Mesothelial cell of epicardium (in vitro differentiated cells): ENCODE results near the gene TRIM68. TPM values are rescaled to one million over a fixed set of nuclear protein-coding genes. Genes with fewer than 3 reads are reported as not detected.
A peak's percentile ranks its signal among the peaks of the same experiment; 100 is the strongest.

ENCODE experiments used
- DNase-seq, 2 experiments: peaks; one replicate each; pipeline ENCODE4 v3.0.0; 2021; ENCODE audit warnings: low spot score in 2 of 2; ENCODE audit not compliant: unreplicated experiment in 2 of 2
- H3K27ac Mint-ChIP-seq: 2 replicates; pipeline ENCODE4 v1.8.0; 2021; ENCODE audit warnings: mixed read lengths
- H3K27me3 Mint-ChIP-seq: 2 replicates; pipeline ENCODE4 v1.8.0; 2021; ENCODE audit warnings: low read depth, mixed read lengths
- H3K36me3 Mint-ChIP-seq: 2 replicates; pipeline ENCODE4 v1.8.0; 2021; ENCODE audit warnings: mixed read lengths
- H3K4me1 Mint-ChIP-seq: 2 replicates; pipeline ENCODE4 v1.8.0; 2021; ENCODE audit warnings: mixed read lengths
- H3K4me3 Mint-ChIP-seq: 2 replicates; pipeline ENCODE4 v1.8.0; 2021; ENCODE audit warnings: mild to moderate bottlenecking, moderate library complexity, mixed read lengths
- H3K9me3 Mint-ChIP-seq: 2 replicates; pipeline ENCODE4 v1.8.0; 2021; ENCODE audit warnings: mixed read lengths
- CTCF ChIP-seq: fragments of 200-600 bp; sonication (generic); IDR thresholded peaks from one replicate; pipeline ENCODE4 v1.5.0; 2021; ENCODE audit warnings: antibody characterized with exemption; ENCODE audit not compliant: unreplicated experiment
- total RNA-seq: library from RNA; stranded (reverse); gene quantifications from 3 replicates; pipeline ENCODE4 v1.2.1, GENCODE V29; 2021

Gene TRIM68
- total RNA-seq, 1 donor from 2014 or later, result 23.3 TPM

- no peak for TF ChIP-seq CTCF
- H3K36me3 Mint-ChIP-seq, result no peaks in the 10 kb centered on the region
- peaks cover 18% of the 10 kb centered on the region for H3K4me1 Mint-ChIP-seq
- peaks cover 5% of the 10 kb centered on the region for H3K9me3 Mint-ChIP-seq
- no peak within 1 kb of the TSS for H3K27ac Mint-ChIP-seq
- no peak within 1 kb of the TSS for H3K4me3 Mint-ChIP-seq
- no peaks in the 10 kb centered on the region for H3K27me3 Mint-ChIP-seq
- DNase-seq, result no peak
Observed at GRCh38 chr11:4643682-4644081, 35.7 kb upstream of the TRIM68 start, which contains the start of gene OR51E1. Gene OR51E1, plus strand, starts transcription at chr11:4643982. Its CDS starts 8,545 bp downstream, at chr11:4652527.

GRCh38 chr11:4643076-4643475, 35.0 kb upstream of the TRIM68 start:
- Mint-ChIP-seq H3K4me3 (no peak overlapping the region), H3K4me1 (peaks cover 18% of the 10 kb centered on the region), H3K27ac (no peak overlapping the region), H3K36me3 (no peaks in the 10 kb centered on the region), H3K9me3 (peaks cover 5% of the 10 kb centered on the region), H3K27me3 (no peaks in the 10 kb centered on the region)
- TF ChIP-seq CTCF, result no peak
- DNase-seq, result no peak

GRCh38 chr11:4642043-4642442, 34.0 kb upstream of the TRIM68 start:
- Mint-ChIP-seq H3K4me3 (no peak overlapping the region), H3K9me3 (peaks cover 5% of the 10 kb centered on the region), H3K36me3 (no peaks in the 10 kb centered on the region), H3K4me1 (peaks cover 18% of the 10 kb centered on the region), H3K27me3 (no peaks in the 10 kb centered on the region), H3K27ac (peak overlapping the region; percentile 27)
- DNase-seq, result no peak
- TF ChIP-seq CTCF, result no peak

GRCh38 chr11:4641501-4641900, 33.5 kb upstream of the TRIM68 start:
- H3K36me3 Mint-ChIP-seq, result no peaks in the 10 kb centered on the region
- no peak overlapping the region for H3K4me3 Mint-ChIP-seq
- H3K9me3 Mint-ChIP-seq, result peaks cover 5% of the 10 kb centered on the region
- no peak for TF ChIP-seq CTCF
- no peak for DNase-seq
- H3K27ac Mint-ChIP-seq, result peak overlapping the region; percentile 27
- H3K27me3 Mint-ChIP-seq, result no peaks in the 10 kb centered on the region
- H3K4me1 Mint-ChIP-seq, result peaks cover 18% of the 10 kb centered on the region

- no peak overlapping the region for H3K4me3 Mint-ChIP-seq
- no peak for DNase-seq
- H3K9me3 Mint-ChIP-seq, result peaks cover 5% of the 10 kb centered on the region
- peaks cover 18% of the 10 kb centered on the region for H3K4me1 Mint-ChIP-seq
- no peaks in the 10 kb centered on the region for H3K36me3 Mint-ChIP-seq
- TF ChIP-seq CTCF, result no peak
- no peak overlapping the region for H3K27ac Mint-ChIP-seq
- H3K27me3 Mint-ChIP-seq, result no peaks in the 10 kb centered on the region
Observed at GRCh38 chr11:4639931-4640330, 31.9 kb upstream of the TRIM68 start.

- no peak for TF ChIP-seq CTCF
- Mint-ChIP-seq H3K27ac (no peak overlapping the region), H3K27me3 (peaks cover 5% of the 10 kb centered on the region), H3K4me1 (peaks cover 14% of the 10 kb centered on the region), H3K36me3 (no peaks in the 10 kb centered on the region), H3K4me3 (no peak overlapping the region), H3K9me3 (peaks cover 5% of the 10 kb centered on the region)
- no peak for DNase-seq
Observed at GRCh38 chr11:4637662-4638047, 29.6 kb upstream of the TRIM68 start.
